GM21737 (cell line): ENCODE measurements around the gene ZFP57.

Experiments
- ATAC-seq: cut with Tn5 transposase; IDR thresholded peaks from one replicate; pipeline ENCODE4 v1.9.1; 2021; ENCODE audit warnings: mild to moderate bottlenecking, moderate library complexity; ENCODE audit not compliant: unreplicated experiment

Gene ZFP57

DNA sequence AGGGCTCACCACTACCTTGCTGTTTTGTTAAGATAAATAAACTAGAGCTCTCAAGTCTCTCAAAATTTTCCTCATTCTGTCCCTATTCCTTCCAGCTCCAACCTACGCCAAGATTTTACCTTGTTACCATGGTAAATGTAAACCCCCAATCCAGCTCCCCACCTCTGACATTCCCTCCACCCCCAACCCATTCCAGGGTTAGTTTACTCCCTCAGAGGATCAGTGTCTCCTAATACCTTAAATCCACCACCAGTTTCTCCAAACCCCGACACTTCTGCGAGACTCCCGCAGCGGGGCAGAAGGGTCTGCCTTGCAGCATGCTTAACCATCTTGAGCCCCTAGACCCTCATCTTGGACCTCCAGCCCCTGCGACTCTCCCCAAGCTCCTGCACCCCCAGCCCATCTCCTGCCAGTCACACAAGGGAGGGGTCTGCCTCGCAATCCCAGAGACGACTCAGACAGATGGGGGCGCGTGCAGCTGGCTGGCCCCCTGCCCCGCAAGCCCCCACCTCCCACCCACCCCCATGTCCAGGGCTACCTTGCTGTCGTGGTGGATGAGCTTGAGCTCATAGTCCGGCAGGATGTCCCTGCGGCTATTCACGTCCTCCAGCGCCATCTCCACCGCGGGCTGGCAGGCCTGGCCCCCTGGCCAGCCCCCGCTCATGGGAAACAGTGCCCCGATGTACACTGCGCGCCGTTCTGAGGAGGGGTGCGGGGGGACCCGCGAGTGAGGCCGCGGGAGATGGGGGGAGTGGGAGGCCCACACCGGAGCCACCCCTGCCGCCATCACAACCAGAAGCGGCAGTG, 53.8 kb downstream of the ZFP57 start:
- ATAC-seq = no peak

DNA sequence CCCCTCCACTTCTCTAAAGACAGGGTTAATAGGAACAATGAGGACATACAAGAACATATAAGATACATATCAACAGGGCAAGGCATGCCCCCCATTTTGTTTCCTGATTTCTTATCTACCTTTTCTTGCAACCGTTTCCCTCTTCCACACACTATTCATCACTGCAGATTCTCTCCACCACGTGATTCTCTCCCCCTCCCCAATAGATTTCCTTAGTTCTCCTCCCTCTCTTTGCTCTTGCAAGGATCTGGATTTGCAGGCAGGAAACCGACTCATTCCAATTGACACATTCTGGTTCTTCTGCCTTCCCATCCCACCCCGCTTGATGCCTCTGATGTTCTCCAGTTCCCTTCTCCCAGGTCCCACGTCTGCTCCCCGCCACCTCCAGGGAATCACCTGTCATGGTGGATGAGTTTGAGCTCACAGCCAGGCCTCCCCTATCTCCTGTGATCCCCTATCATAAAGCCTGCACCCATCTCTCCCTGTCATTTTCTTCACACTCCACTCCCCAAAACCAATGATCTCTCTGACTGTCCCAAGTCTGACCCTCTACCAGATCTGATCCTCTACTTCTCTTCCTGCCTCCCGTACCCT, 55.5 kb downstream of the ZFP57 start:
- ATAC-seq = no peak

DNA sequence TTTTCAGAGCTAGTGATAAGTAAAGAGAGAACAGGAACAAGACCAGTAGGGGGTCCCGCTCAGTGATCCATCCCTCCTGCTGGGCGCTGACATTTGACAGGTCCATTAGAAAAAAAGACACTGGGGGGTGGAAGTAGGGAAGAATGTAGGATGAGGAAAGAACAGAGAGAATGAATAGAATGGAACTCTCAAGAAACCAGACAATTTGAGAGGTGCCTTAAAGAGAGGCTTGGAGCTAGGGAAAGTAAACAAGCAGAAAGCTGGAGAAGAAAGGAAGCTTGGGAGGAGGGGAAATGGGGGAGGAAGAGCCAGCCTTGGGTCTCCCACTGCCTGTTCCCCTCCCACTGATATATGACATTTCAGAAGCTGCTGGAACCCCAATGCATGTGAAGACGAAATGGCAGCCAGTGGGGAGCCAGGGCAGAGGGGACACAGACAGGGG, 56.4 kb downstream of the ZFP57 start:
- no peak for ATAC-seq
